K562 (cell line): ENCODE results near the gene TNFSF9. TPM values are rescaled to one million over a fixed set of nuclear protein-coding genes. Genes with fewer than 3 reads are reported as not detected.
A peak's percentile ranks its signal among the peaks of the same experiment; 100 is the strongest.

Experiments
- EGR1 ChIP-seq: fragments of 450-650 bp; conservative IDR thresholded peaks from 2 replicates; pipeline ENCODE4 v1.6.1; 2017; ENCODE audit warnings: mild to moderate bottlenecking
- EHMT2 ChIP-seq: fragments of 450-650 bp; IDR thresholded peaks from 2 replicates; pipeline ENCODE4 v1.6.1; 2018; ENCODE audit warnings: antibody characterized with exemption
- HDAC8 ChIP-seq: fragments of 450-650 bp; IDR thresholded peaks from 2 replicates; pipeline ENCODE4 v1.6.1; 2016; ENCODE audit warnings: mild to moderate bottlenecking, missing genetic modification characterization, moderate library complexity, missing compliant biosample characterization
- HDGF ChIP-seq: fragments of 450-650 bp; IDR thresholded peaks from 2 replicates; pipeline ENCODE4 v1.6.1; 2016
- JUN ChIP-seq, 2 experiments: sonication (generic) in 1 of 2; formaldehyde crosslinking in 1 of 2; IDR thresholded peaks; 2 replicates each; pipeline versions ENCODE4 v1.6.1 to v1.8.0; 2012 to 2022; ENCODE audit warnings: borderline replicate concordance in 2 of 2, mild to moderate bottlenecking in 2 of 2, improper control_type of control experiment in 1 of 2, low read depth in 1 of 2, low read length in 1 of 2, missing genetic modification reagents in 1 of 2
- KAT8 ChIP-seq: fragments of 450-650 bp; IDR thresholded peaks from 2 replicates; pipeline ENCODE4 v1.6.1; 2016; ENCODE audit warnings: low read depth, mild to moderate bottlenecking
- KLF1 ChIP-seq: fragments of 450-650 bp; IDR thresholded peaks from 2 replicates; pipeline ENCODE4 v1.6.1; 2016; ENCODE audit warnings: missing genetic modification characterization, missing compliant biosample characterization
- MIER1 ChIP-seq: fragments of 450-650 bp; IDR thresholded peaks from 2 replicates; pipeline ENCODE4 v1.6.1; 2016; ENCODE audit warnings: antibody characterized with exemption, mild to moderate bottlenecking, low read depth
- NUFIP1 ChIP-seq: fragments of 450-650 bp; IDR thresholded peaks from 2 replicates; pipeline ENCODE4 v1.6.1; 2018; ENCODE audit not compliant: partially characterized antibody
- PCBP2 ChIP-seq: fragments of 200-400 bp; formaldehyde crosslinking; IDR thresholded peaks from 2 replicates; pipeline ENCODE4 v1.6.1; 2018; ENCODE audit warnings: low read length, low read depth, mild to moderate bottlenecking, moderate library complexity; ENCODE audit not compliant: poor library complexity, severe bottlenecking
- POLR3G ChIP-seq: IDR thresholded peaks from 2 replicates; pipeline ENCODE4 v1.6.1; 2011; ENCODE audit not compliant: insufficient read length, insufficient replicate concordance; ENCODE audit errors: extremely low read depth
- RBM22 ChIP-seq: fragments of 200-400 bp; formaldehyde crosslinking; IDR thresholded peaks from 2 replicates; pipeline ENCODE4 v1.6.1; 2018; ENCODE audit warnings: low read length, low read depth; ENCODE audit not compliant: poor library complexity, severe bottlenecking
- RUNX1 ChIP-seq: sonication (generic); IDR thresholded peaks from 2 replicates; pipeline ENCODE4 v1.6.1; 2016; ENCODE audit warnings: antibody characterized with exemption, low read depth
- SNRNP70 ChIP-seq: fragments of 200-400 bp; formaldehyde crosslinking; optimal IDR thresholded peaks from 2 replicates; pipeline ENCODE3; 2017; ENCODE audit warnings: low read depth, low read length
- SRSF9 ChIP-seq: fragments of 200-400 bp; formaldehyde crosslinking; IDR thresholded peaks from 2 replicates; pipeline ENCODE4 v1.6.1; 2017; ENCODE audit warnings: low read depth, low read length, borderline replicate concordance
- STAT5A ChIP-seq: IDR thresholded peaks from 2 replicates; pipeline ENCODE4 v1.6.1; 2012; ENCODE audit warnings: low read length, inconsistent platforms, borderline replicate concordance
- TBP ChIP-seq: optimal IDR thresholded peaks from 2 replicates; pipeline ENCODE3; 2011; ENCODE audit warnings: low read depth, low read length, improper control_type of control experiment
- TCF7 ChIP-seq: sonication (generic); IDR thresholded peaks from 2 replicates; pipeline ENCODE4 v1.6.1; 2016; ENCODE audit warnings: antibody characterized with exemption, borderline replicate concordance
- ZNF217 ChIP-seq: sonication (generic); formaldehyde crosslinking; IDR thresholded peaks from 2 replicates; pipeline ENCODE4 v1.8.0; 2022; ENCODE audit warnings: mild to moderate bottlenecking, missing genetic modification reagents
- ZNF24 ChIP-seq: fragments of 450-650 bp; IDR thresholded peaks from 2 replicates; pipeline ENCODE4 v1.6.1; 2016
- ZNF561 ChIP-seq: fragments of 450-650 bp; formaldehyde crosslinking; conservative IDR thresholded peaks from 2 replicates; pipeline ENCODE4 v1.4.0; 2020; ENCODE audit warnings: mild to moderate bottlenecking, moderate library complexity
- ZNF75A ChIP-seq: fragments of 450-650 bp; formaldehyde crosslinking; IDR thresholded peaks from 2 replicates; pipeline ENCODE4 v1.4.0; 2020; ENCODE audit warnings: mild to moderate bottlenecking
- ZNF830 ChIP-seq: fragments of 250-450 bp; sonication (Bioruptor Pico); IDR thresholded peaks from 2 replicates; pipeline ENCODE4 v1.5.0; 2021; ENCODE audit warnings: mild to moderate bottlenecking
- polyA plus RNA-seq, 8 experiments: library from polyadenylated mRNA; depleted of rRNA in 4 of 8; stranded (reverse) in 5 of 8; unstranded in 3 of 8; fragments of >200 nt; fragmentation: Nextera tagmentation in 2 of 8; fragmentation: Illumina TruSeq in 1 of 8; extraction: Ambion mirVana in 2 of 8; extraction: Trizol in 1 of 8; gene quantifications; 2 replicates each; pipeline versions ENCODE4 v1.2.1 to v1.2.3, GENCODE V29; 2011 to 2014; ENCODE audit warnings: inconsistent platforms in 1 of 8, missing spikeins in 1 of 8
- total RNA-seq, 7 experiments: library from RNA; depleted of rRNA in 6 of 7; stranded (reverse); fragments of >200 nt in 6 of 7; fragmentation: Illumina TruSeq in 2 of 7; extraction: Trizol in 2 of 7; gene quantifications; 2 replicates each; pipeline versions ENCODE4 v1.2.1 to v1.2.3, GENCODE V29; 2011 to 2021; ENCODE audit warnings: low replicate concordance in 1 of 7
- TF ChIP-seq, protein P1 (sequence below), 2 experiments: fragments of 450-650 bp in 1 of 2; sonication (generic) in 1 of 2; formaldehyde crosslinking; conservative IDR thresholded peaks; 2 replicates each; pipeline versions ENCODE4 v1.4.0 to v1.8.1; 2020 to 2022; ENCODE audit warnings: mild to moderate bottlenecking in 1 of 2, missing genetic modification reagents in 1 of 2
- TF ChIP-seq, protein P2 (sequence below): fragments of 450-650 bp; IDR thresholded peaks from 2 replicates; pipeline ENCODE4 v1.6.1; 2016; ENCODE audit warnings: low read depth, mild to moderate bottlenecking, moderate library complexity
- TF ChIP-seq, protein P3 (sequence below): sonication (generic); formaldehyde crosslinking; IDR thresholded peaks from 2 replicates; pipeline ENCODE4 v1.8.1; 2023; ENCODE audit warnings: mild to moderate bottlenecking, missing genetic modification reagents

The TNFSF9 gene
- total and polyA plus RNA-seq, 9 of the 15 experiments (the other 6 are each of a cell fraction or from before 2014, with no cell fraction given) = 1.4 to 17.9 (median 6.5) TPM

DNA sequence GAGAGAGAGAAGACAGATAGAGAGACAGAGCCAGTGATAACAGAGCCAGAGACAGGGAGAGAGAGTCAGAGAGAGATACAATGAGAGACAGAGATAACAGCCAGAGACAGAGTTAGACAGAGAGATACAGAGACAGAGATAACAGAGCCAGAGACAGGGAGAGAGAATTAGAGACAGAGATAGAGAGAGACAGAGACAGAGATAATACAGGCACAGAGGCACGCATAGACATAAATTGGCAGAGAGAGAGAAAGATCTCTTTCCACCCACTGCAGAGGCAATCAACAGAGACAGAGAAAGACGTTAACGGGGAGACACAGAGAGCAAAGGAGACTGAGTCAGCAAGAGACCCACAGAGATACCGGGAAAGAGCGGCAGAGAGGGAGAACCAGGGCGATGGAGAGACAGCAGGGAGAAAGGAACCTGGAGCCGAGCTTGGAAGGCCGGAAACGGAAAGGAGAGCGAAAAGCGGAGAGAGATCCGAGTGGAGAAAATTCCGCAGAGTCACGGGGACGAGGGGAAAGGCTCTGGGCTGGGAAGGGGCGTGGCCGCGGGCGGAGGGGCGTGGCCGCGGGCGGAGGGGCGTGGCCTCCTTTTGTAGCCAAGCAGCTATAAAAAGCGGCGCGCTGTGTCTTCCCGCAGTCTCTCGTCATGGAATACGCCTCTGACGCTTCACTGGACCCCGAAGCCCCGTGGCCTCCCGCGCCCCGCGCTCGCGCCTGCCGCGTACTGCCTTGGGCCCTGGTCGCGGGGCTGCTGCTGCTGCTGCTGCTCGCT is at the start of gene TNFSF9 (continued):
- TF ChIP-seq, protein P1, sequence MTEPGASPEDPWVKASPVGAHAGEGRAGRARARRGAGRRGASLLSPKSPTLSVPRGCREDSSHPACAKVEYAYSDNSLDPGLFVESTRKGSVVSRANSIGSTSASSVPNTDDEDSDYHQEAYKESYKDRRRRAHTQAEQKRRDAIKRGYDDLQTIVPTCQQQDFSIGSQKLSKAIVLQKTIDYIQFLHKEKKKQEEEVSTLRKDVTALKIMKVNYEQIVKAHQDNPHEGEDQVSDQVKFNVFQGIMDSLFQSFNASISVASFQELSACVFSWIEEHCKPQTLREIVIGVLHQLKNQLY (CRISPR knock-in tag; conservative IDR thresholded peaks at IDR 0.05) = peak in 1 of 2 experiments; percentile 66; a peak in 1 of 4 replicates
- no peak for TF ChIP-seq ZNF24
- TF ChIP-seq, protein P2, sequence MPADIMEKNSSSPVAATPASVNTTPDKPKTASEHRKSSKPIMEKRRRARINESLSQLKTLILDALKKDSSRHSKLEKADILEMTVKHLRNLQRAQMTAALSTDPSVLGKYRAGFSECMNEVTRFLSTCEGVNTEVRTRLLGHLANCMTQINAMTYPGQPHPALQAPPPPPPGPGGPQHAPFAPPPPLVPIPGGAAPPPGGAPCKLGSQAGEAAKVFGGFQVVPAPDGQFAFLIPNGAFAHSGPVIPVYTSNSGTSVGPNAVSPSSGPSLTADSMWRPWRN = no peak; the same call in 1 of the 2 replicates
- no peak for TF ChIP-seq NUFIP1
- TF ChIP-seq HDAC8 (tag) = no peak
- TF ChIP-seq TCF7 = no peak
- peak; percentile 98 for TF ChIP-seq TBP
- 0 out of 2 replicates have a peak, but pooled peaks have one; percentile 14 for TF ChIP-seq RUNX1
- TF ChIP-seq ZNF561 = no peak
- TF ChIP-seq SNRNP70 = no peak
- TF ChIP-seq PCBP2 = no peak
- TF ChIP-seq, protein P3, sequence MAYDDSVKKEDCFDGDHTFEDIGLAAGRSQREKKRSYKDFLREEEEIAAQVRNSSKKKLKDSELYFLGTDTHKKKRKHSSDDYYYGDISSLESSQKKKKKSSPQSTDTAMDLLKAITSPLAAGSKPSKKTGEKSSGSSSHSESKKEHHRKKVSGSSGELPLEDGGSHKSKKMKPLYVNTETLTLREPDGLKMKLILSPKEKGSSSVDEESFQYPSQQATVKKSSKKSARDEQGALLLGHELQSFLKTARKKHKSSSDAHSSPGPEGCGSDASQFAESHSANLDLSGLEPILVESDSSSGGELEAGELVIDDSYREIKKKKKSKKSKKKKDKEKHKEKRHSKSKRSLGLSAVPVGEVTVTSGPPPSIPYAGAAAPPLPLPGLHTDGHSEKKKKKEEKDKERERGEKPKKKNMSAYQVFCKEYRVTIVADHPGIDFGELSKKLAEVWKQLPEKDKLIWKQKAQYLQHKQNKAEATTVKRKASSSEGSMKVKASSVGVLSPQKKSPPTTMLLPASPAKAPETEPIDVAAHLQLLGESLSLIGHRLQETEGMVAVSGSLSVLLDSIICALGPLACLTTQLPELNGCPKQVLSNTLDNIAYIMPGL (CRISPR knock-in tag) = peak; percentile 61; the same call in 1 of the 2 replicates
- no peak for TF ChIP-seq JUN (IDR thresholded peaks at IDR 0.05; ENCODE audit: borderline replicate concordance, low read depth, low read length)
- no peak for TF ChIP-seq JUN (CRISPR knock-in tag; IDR thresholded peaks at IDR 0.05; ENCODE audit: borderline replicate concordance)
- peak; percentile 96; the same call in 1 of the 2 replicates for TF ChIP-seq HDGF
- TF ChIP-seq ZNF75A (CRISPR knock-in tag) = no peak
- no peak for TF ChIP-seq KLF1 (tag)
- TF ChIP-seq KAT8 = no peak
- no peak for TF ChIP-seq EGR1
- TF ChIP-seq ZNF830 (CRISPR knock-in tag) = no peak
- TF ChIP-seq EHMT2 = peak; percentile 81; the same call in 1 of the 2 replicates
- no peak for TF ChIP-seq ZNF217 (CRISPR knock-in tag)
- TF ChIP-seq SRSF9 = no peak
- peak; percentile 81 for TF ChIP-seq MIER1
- no peak for TF ChIP-seq POLR3G
- TF ChIP-seq STAT5A = no peak
- peak; percentile 88 for TF ChIP-seq RBM22
